HCT116 (cell line): ENCODE data around the gene CASP9. TPM values are rescaled to one million over a fixed set of nuclear protein-coding genes. Genes with fewer than 3 reads are reported as not detected.

Source experiments
- ATAC-seq: fragments of 200-7000 bp; cut with Tn5 transposase; 2 replicates; pipeline ENCODE4 v1.9.1; 2020; ENCODE audit warnings: mild to moderate bottlenecking, moderate library complexity
- Bru-seq: library from RNA; stranded (reverse); fragments of 400-500 nt; gene quantifications from one replicate; lab custom pipeline; 2021; lab: Mats Ljungman, UMichigan
- BruChase-seq, 2 experiments: library from RNA; stranded (reverse); fragments of 400-500 nt; gene quantifications; one replicate each; lab custom pipeline; 2021; lab: Mats Ljungman, UMichigan
- BruUV-seq: library from RNA; stranded (reverse); fragments of 400-500 nt; replicated peaks from 2 replicates; lab custom pipeline; 2021; lab: Mats Ljungman, UMichigan
- CTCF ChIA-PET: fragments of 300-600 bp; sonication (Branson Sonifier 250); formaldehyde crosslinking; loops from one replicate; lab custom pipeline; 2021; ENCODE audit warnings: antibody characterized with exemption; lab: Charles Lee
- POLR2A ChIA-PET: fragments of 300-600, 350-600 bp; sonication (Branson Sonifier 250); formaldehyde crosslinking; loops from one replicate; lab custom pipeline; 2021; ENCODE audit warnings: antibody characterized with exemption; lab: Charles Lee
- RAD21 ChIA-PET, 2 experiments: fragments of 300-600 bp; sonication (Branson Sonifier 250); formaldehyde crosslinking; loops; one replicate each; lab custom pipeline; 2023; ENCODE audit warnings: low total read pairs in 2 of 2; ENCODE audit not compliant: uncharacterized antibody in 2 of 2, unreplicated experiment in 2 of 2, low non-redundant PET in 1 of 2; lab: Charles Lee
- DNase-seq: peaks from one replicate; pipeline ENCODE4 v3.0.0-alpha.2; 2010; ENCODE audit warnings: low read depth, low spot score
- H2AFZ ChIP-seq: fragments of 200-600 bp; shearing (Covaris generic), sonication (generic); 2 replicates; pipeline ENCODE4 v1.6.1; 2017; ENCODE audit warnings: low read depth, mixed run types, mixed read lengths, antibody characterized with exemption, low read length; ENCODE audit not compliant: poor library complexity, severe bottlenecking
- H3K27ac ChIP-seq: 2 replicates; pipeline ENCODE4 v1.5.1; 2012; ENCODE audit warnings: low read depth, low read length
- H3K27me3 ChIP-seq: fragments of 200-600 bp; sonication (generic); 2 replicates; pipeline ENCODE4 v1.6.1; 2016; ENCODE audit warnings: mixed run types, low read length, mixed read lengths; ENCODE audit not compliant: insufficient read depth
- H3K36me3 ChIP-seq, 2 experiments: fragments of 200-500 bp in 1 of 2; fragments of 200-600 bp in 1 of 2; sonication (Bioruptor generic) in 1 of 2; sonication (generic) in 1 of 2; 2 replicates each; pipeline versions ENCODE4 v1.5.1 to v1.6.1; 2014 to 2016; ENCODE audit warnings: low read length in 2 of 2, inconsistent platforms in 1 of 2, mixed read lengths in 1 of 2, mixed run types in 1 of 2; ENCODE audit not compliant: insufficient read depth in 2 of 2, control insufficient read depth in 1 of 2
- H3K4me1 ChIP-seq, 2 experiments: fragments of 200-600 bp in 1 of 2; sonication (generic) in 1 of 2; 2 replicates each; pipeline versions ENCODE4 v1.5.1 to v1.6.1; 2012 to 2017; ENCODE audit warnings: low read length in 2 of 2, inconsistent platforms in 1 of 2, mild to moderate bottlenecking in 1 of 2, mixed read lengths in 1 of 2, mixed run types in 1 of 2, moderate library complexity in 1 of 2; ENCODE audit not compliant: insufficient read depth in 2 of 2, control insufficient read depth in 1 of 2
- H3K4me2 ChIP-seq: fragments of 200-600 bp; sonication (generic); 2 replicates; pipeline ENCODE4 v1.6.1; 2017; ENCODE audit warnings: mixed run types, low read length, mixed read lengths
- H3K4me3 ChIP-seq, 2 experiments: fragments of 200-600 bp in 1 of 2; sonication (generic) in 1 of 2; replicated peaks in 1 of 2; 2 replicates each; pipeline ENCODE4 v1.5.1; 2011 to 2016; ENCODE audit warnings: low read length in 2 of 2, control low read depth in 1 of 2, low read depth in 1 of 2, mild to moderate bottlenecking in 1 of 2, mixed read lengths in 1 of 2, mixed run types in 1 of 2
- H3K79me2 ChIP-seq: fragments of 200-600 bp; sonication (generic); 2 replicates; pipeline ENCODE4 v1.6.1; 2017; ENCODE audit warnings: mild to moderate bottlenecking, mixed run types, low read length, moderate library complexity, mixed read lengths; ENCODE audit not compliant: insufficient read depth
- H3K9ac ChIP-seq: fragments of 200-600 bp; sonication (generic); 2 replicates; pipeline ENCODE4 v1.6.1; 2016; ENCODE audit warnings: low read length, mixed read lengths
- H3K9me2 ChIP-seq: fragments of 200-600 bp; sonication (generic), shearing (Covaris generic); 2 replicates; pipeline ENCODE4 v1.6.1; 2017; ENCODE audit warnings: mixed run types, mild to moderate bottlenecking, moderate library complexity; ENCODE audit not compliant: insufficient read depth
- H3K9me3 ChIP-seq, 2 experiments: fragments of 200-500 bp in 1 of 2; fragments of 200-600 bp in 1 of 2; sonication (Bioruptor generic) in 1 of 2; sonication (generic) in 1 of 2; 2 replicates each; pipeline ENCODE4 v1.6.1; 2014 to 2017; ENCODE audit warnings: low read length in 2 of 2, mixed read lengths in 2 of 2, inconsistent platforms in 1 of 2, low read depth in 1 of 2, mild to moderate bottlenecking in 1 of 2, mixed run types in 1 of 2, moderate library complexity in 1 of 2; ENCODE audit not compliant: control insufficient read depth in 1 of 2, insufficient read depth in 1 of 2
- H4K20me1 ChIP-seq: fragments of 200-600 bp; sonication (generic), shearing (Covaris generic); 2 replicates; pipeline ENCODE4 v1.6.1; 2017; ENCODE audit warnings: mixed run types, mild to moderate bottlenecking, moderate library complexity; ENCODE audit not compliant: insufficient read depth
- CBX3 ChIP-seq: IDR thresholded peaks from 2 replicates; pipeline ENCODE4 v1.6.1; 2012; ENCODE audit warnings: low read depth
- CEBPB ChIP-seq: IDR thresholded peaks from 2 replicates; pipeline ENCODE4 v1.6.1; 2012; ENCODE audit warnings: low read depth
- EGR1 ChIP-seq: IDR thresholded peaks from 2 replicates; pipeline ENCODE4 v1.6.1; 2012; ENCODE audit warnings: low read depth
- ELF1 ChIP-seq: IDR thresholded peaks from 2 replicates; pipeline ENCODE4 v1.6.1; 2012; ENCODE audit warnings: low read depth, borderline replicate concordance
- EZH2phosphoT487 ChIP-seq: fragments of 200-600 bp; IDR thresholded peaks from 2 replicates; pipeline ENCODE4 v1.6.1; 2018; ENCODE audit warnings: antibody characterized with exemption, borderline replicate concordance
- POLR2AphosphoS5 ChIP-seq: IDR thresholded peaks from 2 replicates; pipeline ENCODE4 v1.6.1; 2011; ENCODE audit warnings: mild to moderate bottlenecking, low read depth, low read length, moderate library complexity
- SIN3A ChIP-seq: IDR thresholded peaks from 2 replicates; pipeline ENCODE4 v1.6.1; 2012; ENCODE audit warnings: low read depth
- SP1 ChIP-seq: IDR thresholded peaks from 2 replicates; pipeline ENCODE4 v1.6.1; 2012; ENCODE audit warnings: low read depth
- SRF ChIP-seq: IDR thresholded peaks from 2 replicates; pipeline ENCODE4 v1.6.1; 2012; ENCODE audit warnings: low read depth
- TCF7L2 ChIP-seq: IDR thresholded peaks from 2 replicates; pipeline ENCODE4 v1.7.0; 2011; ENCODE audit warnings: borderline replicate concordance, inconsistent platforms; ENCODE audit not compliant: insufficient read depth, insufficient read length; ENCODE audit errors: extremely low read depth
- YY1 ChIP-seq: IDR thresholded peaks from 2 replicates; pipeline ENCODE4 v1.6.1; 2011; ENCODE audit warnings: low read length, low read depth, moderate library complexity, mild to moderate bottlenecking; ENCODE audit not compliant: insufficient replicate concordance; ENCODE audit errors: extremely low read depth
- ZFX ChIP-seq: fragments of 450-650 bp; IDR thresholded peaks from 2 replicates; pipeline ENCODE4 v1.6.1; 2017
- ZNF274 ChIP-seq: fragments of 200-500 bp; sonication (Bioruptor generic); IDR thresholded peaks from 2 replicates; pipeline ENCODE4 v1.6.1; 2014; ENCODE audit warnings: mild to moderate bottlenecking, low read depth, low read length, inconsistent platforms
- intact Hi-C: fragments of 100-400 bp; cut with micrococcal nuclease; formaldehyde crosslinking; loops from 2 replicates; pipeline ENCODE4 v1.10.0; 2022
- long read RNA-seq: library from polyadenylated mRNA; unstranded; transcript quantifications from one replicate; pipeline ENCODE4 v2.0.0, GENCODE V29; 2021; ENCODE audit not compliant: unreplicated experiment
- polyA plus RNA-seq: library from polyadenylated mRNA; unstranded; fragments of >200 nt; gene quantifications from 2 replicates; pipeline ENCODE4 v1.2.1, GENCODE V29; 2012; ENCODE audit warnings: missing spikeins
- total RNA-seq: library from RNA; stranded (reverse); gene quantifications from one replicate; pipeline ENCODE4 v1.2.1, GENCODE V29; 2021; ENCODE audit not compliant: unreplicated experiment
- TF ChIP-seq, protein P1 (sequence below): IDR thresholded peaks from 2 replicates; pipeline ENCODE4 v1.6.1; 2012
- TF ChIP-seq, protein P2 (sequence below): IDR thresholded peaks from 2 replicates; pipeline ENCODE4 v1.6.1; 2011; ENCODE audit warnings: mild to moderate bottlenecking, low read length, moderate library complexity; ENCODE audit not compliant: insufficient replicate concordance; ENCODE audit errors: extremely low read depth
- TF ChIP-seq, protein P3 (sequence below): IDR thresholded peaks from 2 replicates; pipeline ENCODE4 v1.6.1; 2012

The CASP9 gene
- 10.6 TPM for total RNA-seq
- polyA plus RNA-seq: 13.6 and 14.5 TPM in 2 replicates
- percentile 57 among the genes with signal in this experiment for Bru-seq, nascent RNA
- percentile 58 among the genes with signal in this experiment for BruChase-seq, experiment 1, labeled RNA remaining after a 6-hour chase
- percentile 64 among the genes with signal in this experiment for BruChase-seq, experiment 2, labeled RNA remaining after a 2-hour chase
- long read RNA-seq, transcript CASP9-201 (9 exons, 2,019 nt): major isoform, 14 of 21 reads
- long read RNA-seq, partial matches to known transcripts: 1 of 21 reads
- long read RNA-seq, other reads (novel, unspliced or antisense): 3 of 21 reads

DNA sequence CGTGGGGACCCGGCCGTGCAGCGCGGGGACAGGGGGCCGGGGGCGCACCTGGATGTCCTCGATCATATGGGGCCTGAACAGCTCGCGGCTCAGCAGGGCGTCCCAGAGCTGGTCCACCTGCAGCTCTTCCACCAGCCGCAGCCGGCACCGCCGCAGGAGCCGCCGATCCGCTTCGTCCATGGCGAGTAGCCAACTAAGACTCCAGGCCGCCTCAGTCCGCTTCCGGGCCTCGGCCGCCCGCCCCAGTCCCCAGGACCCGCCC is at the start of gene CASP9:
TSS of gene CASP9 (minus strand) at position 195 of the 262 bp plus-strand sequence. CDS start at position 180, 15 bp downstream.
- ChIA-PET CTCF (no interaction called here), POLR2A (no interaction called here), RAD21 (no interaction called here)
- peak within 1 kb of the TSS; percentile 80 to 84 for H3K4me3 ChIP-seq
- BruUV-seq: no TSS peak
- H3K27me3 ChIP-seq: no peaks in the 10 kb centered on the region
- TF ChIP-seq, protein P1, sequence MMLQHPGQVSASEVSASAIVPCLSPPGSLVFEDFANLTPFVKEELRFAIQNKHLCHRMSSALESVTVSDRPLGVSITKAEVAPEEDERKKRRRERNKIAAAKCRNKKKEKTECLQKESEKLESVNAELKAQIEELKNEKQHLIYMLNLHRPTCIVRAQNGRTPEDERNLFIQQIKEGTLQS: no peak
- no peak for TF ChIP-seq YY1
- TF ChIP-seq TCF7L2: no peak
- TF ChIP-seq, protein P2, sequence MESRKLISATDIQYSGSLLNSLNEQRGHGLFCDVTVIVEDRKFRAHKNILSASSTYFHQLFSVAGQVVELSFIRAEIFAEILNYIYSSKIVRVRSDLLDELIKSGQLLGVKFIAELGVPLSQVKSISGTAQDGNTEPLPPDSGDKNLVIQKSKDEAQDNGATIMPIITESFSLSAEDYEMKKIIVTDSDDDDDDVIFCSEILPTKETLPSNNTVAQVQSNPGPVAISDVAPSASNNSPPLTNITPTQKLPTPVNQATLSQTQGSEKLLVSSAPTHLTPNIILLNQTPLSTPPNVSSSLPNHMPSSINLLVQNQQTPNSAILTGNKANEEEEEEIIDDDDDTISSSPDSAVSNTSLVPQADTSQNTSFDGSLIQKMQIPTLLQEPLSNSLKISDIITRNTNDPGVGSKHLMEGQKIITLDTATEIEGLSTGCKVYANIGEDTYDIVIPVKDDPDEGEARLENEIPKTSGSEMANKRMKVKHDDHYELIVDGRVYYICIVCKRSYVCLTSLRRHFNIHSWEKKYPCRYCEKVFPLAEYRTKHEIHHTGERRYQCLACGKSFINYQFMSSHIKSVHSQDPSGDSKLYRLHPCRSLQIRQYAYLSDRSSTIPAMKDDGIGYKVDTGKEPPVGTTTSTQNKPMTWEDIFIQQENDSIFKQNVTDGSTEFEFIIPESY: no peak
- TF ChIP-seq SIN3A: no peak; the same call in 1 of the 2 replicates
- TF ChIP-seq, protein P3, sequence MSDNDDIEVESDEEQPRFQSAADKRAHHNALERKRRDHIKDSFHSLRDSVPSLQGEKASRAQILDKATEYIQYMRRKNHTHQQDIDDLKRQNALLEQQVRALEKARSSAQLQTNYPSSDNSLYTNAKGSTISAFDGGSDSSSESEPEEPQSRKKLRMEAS: peak; percentile 31
- TF ChIP-seq SRF: no peak
- TF ChIP-seq POLR2AphosphoS5: peak; percentile 78
- TF ChIP-seq CEBPB: 0 out of 2 replicates have a peak, but pooled peaks have one; percentile 0
- no peak for TF ChIP-seq ELF1
- TF ChIP-seq ZNF274: no peak
- TF ChIP-seq ZFX: 0 out of 2 replicates have a peak, but pooled peaks have one; percentile 18
- no peak for TF ChIP-seq EZH2phosphoT487
- TF ChIP-seq SP1: no peak
- no peak for TF ChIP-seq CBX3
- no peak; the same call in 1 of the 2 replicates for TF ChIP-seq EGR1
- ATAC-seq (no peak), DNase-seq (no peak)
- peak within 1 kb of the TSS; percentile 81 for H3K4me2 ChIP-seq
- intact Hi-C loops: no loop called here
- peak within 1 kb of the TSS; percentile 90 for H3K9ac ChIP-seq
- H3K9me3 ChIP-seq: no peaks in the 10 kb centered on the region
- H3K9me2 ChIP-seq: no peaks in the 10 kb centered on the region
- no peak within 1 kb of the TSS for H2AFZ ChIP-seq
- peak within 1 kb of the TSS; percentile 87 for H3K27ac ChIP-seq
- peaks cover 10 to 31% of the 10 kb centered on the region in 2 experiments for H3K4me1 ChIP-seq
- peaks cover 19% of the 10 kb centered on the region for H3K79me2 ChIP-seq
- no peaks in the 10 kb centered on the region for H3K36me3 ChIP-seq
- H4K20me1 ChIP-seq: no peaks in the 10 kb centered on the region
